ENCODE measurements around the gene SMYD3. TPM values are rescaled to one million over a fixed set of nuclear protein-coding genes. Genes with fewer than 3 reads are reported as not detected.
"Not testable (repeated sequence)": the region's sequence is repeated elsewhere in the genome, so short reads cannot be mapped to it uniquely, and the experiment has no call there.

Gene SMYD3
- total RNA-seq, 1 donor, result 171 TPM

DNA sequence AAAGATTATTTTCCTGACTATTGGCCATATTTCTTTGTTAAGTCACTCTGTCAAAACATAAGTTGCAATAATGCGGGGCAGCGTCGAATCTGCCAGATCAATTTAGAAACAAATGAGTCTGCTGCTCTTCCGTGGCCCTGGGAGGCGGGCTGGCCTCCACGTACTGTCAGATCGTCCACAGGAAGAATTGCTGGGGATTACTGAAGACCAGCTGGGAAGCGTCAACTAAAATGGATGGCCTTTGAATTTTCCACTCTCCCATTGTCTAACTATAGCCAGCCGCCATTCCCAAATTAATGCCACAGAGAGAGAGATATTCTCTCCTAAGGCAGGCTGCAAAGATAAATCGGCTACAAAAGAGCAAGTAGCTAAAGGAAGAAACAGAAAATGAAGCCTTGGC, 560.2 kb downstream of the SMYD3 start:
- Histone ChIP-seq H2AFZ (ENCODE audit: low read length) (no peak overlapping the region), H3K9me3 (ENCODE audit: low read depth, low read length) (no peaks in the 10 kb centered on the region), H4K20me1 (ENCODE audit: insufficient read depth, low read length) (no peaks in the 10 kb centered on the region), H3K36me3 (ENCODE audit: insufficient read depth, low read length) (no peaks in the 10 kb centered on the region), H3K4me3 (ENCODE audit: insufficient read depth, low read length) (no peak overlapping the region), H3K79me2 (ENCODE audit: insufficient read depth, low read length) (no peaks in the 10 kb centered on the region), H3K27ac (ENCODE audit: low read depth, low read length) (no peak overlapping the region), H3K4me2 (ENCODE audit: insufficient read depth, low read length) (no peak overlapping the region), H3K27me3 (ENCODE audit: insufficient read depth, low read length) (no peaks in the 10 kb centered on the region), H3K4me1 (ENCODE audit: insufficient read depth, low read length) (no peaks in the 10 kb centered on the region)
- no peak for DNase-seq (ENCODE audit: insufficient read length, low spot score, missing footprints)
- TF ChIP-seq, protein P1, sequence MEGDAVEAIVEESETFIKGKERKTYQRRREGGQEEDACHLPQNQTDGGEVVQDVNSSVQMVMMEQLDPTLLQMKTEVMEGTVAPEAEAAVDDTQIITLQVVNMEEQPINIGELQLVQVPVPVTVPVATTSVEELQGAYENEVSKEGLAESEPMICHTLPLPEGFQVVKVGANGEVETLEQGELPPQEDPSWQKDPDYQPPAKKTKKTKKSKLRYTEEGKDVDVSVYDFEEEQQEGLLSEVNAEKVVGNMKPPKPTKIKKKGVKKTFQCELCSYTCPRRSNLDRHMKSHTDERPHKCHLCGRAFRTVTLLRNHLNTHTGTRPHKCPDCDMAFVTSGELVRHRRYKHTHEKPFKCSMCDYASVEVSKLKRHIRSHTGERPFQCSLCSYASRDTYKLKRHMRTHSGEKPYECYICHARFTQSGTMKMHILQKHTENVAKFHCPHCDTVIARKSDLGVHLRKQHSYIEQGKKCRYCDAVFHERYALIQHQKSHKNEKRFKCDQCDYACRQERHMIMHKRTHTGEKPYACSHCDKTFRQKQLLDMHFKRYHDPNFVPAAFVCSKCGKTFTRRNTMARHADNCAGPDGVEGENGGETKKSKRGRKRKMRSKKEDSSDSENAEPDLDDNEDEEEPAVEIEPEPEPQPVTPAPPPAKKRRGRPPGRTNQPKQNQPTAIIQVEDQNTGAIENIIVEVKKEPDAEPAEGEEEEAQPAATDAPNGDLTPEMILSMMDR (IDR thresholded peaks at IDR 0.05; ENCODE audit: extremely low read depth, low read depth, low read length), result no peak

DNA sequence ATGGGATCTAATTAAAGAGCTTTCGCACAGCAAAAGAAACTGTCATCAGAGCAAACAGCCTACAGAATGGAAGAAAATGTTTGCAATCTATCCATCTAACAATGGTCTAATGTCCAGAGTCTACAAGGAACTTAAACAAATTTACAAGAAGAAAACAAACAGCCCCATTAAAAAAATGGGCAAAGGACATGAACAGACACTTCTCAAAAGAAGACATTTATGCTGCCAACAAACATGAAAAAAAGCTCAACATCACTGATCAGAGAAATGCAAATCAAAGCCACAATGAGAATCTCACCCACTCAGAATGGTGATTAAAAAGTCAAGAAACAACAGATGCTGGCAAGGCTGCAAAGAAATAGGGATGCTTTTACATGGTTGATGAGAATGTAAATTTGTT, 561.9 kb downstream of the SMYD3 start:
- not testable (repeated sequence) for H3K79me2 ChIP-seq (ENCODE audit: insufficient read depth, low read length); DNase-seq (ENCODE audit: insufficient read length, low spot score, missing footprints); H3K36me3 ChIP-seq (ENCODE audit: insufficient read depth, low read length); H3K4me3 ChIP-seq (ENCODE audit: insufficient read depth, low read length); H2AFZ ChIP-seq (ENCODE audit: low read length); H3K4me2 ChIP-seq (ENCODE audit: insufficient read depth, low read length); H3K9me3 ChIP-seq (ENCODE audit: low read depth, low read length); H4K20me1 ChIP-seq (ENCODE audit: insufficient read depth, low read length); H3K27ac ChIP-seq (ENCODE audit: low read depth, low read length); H3K4me1 ChIP-seq (ENCODE audit: insufficient read depth, low read length); H3K27me3 ChIP-seq (ENCODE audit: insufficient read depth, low read length)

DNA sequence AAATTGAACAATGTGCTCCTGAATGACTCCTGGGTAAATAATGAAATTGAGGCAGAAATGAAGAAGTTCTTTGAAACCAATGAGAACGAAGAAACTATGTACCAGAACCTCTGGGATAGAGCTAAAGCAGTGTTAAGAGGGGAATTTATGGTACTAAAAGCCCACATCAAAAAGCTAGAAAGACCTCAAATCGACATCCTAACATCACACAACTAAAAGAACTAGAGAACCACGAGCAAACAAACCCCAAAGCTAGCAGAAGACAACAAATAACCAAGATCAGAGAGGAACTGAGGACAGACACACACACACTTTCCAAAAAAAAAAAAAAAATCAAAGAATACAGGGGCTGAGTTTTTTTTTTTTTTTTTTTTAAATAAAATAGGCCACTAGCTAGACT, 564.2 kb downstream of the SMYD3 start:
- no peaks in the 10 kb centered on the region for H3K9me3 ChIP-seq (ENCODE audit: low read depth, low read length)
- H3K36me3 ChIP-seq (ENCODE audit: insufficient read depth, low read length), result no peaks in the 10 kb centered on the region
- no peak overlapping the region for H3K27ac ChIP-seq (ENCODE audit: low read depth, low read length)
- H3K27me3 ChIP-seq (ENCODE audit: insufficient read depth, low read length), result no peaks in the 10 kb centered on the region
- H2AFZ ChIP-seq (ENCODE audit: low read length), result no peak overlapping the region
- H4K20me1 ChIP-seq (ENCODE audit: insufficient read depth, low read length), result no peaks in the 10 kb centered on the region
- H3K79me2 ChIP-seq (ENCODE audit: insufficient read depth, low read length), result no peaks in the 10 kb centered on the region
- no peaks in the 10 kb centered on the region for H3K4me1 ChIP-seq (ENCODE audit: insufficient read depth, low read length)
- no peak overlapping the region for H3K4me3 ChIP-seq (ENCODE audit: insufficient read depth, low read length)
- DNase-seq (ENCODE audit: insufficient read length, low spot score, missing footprints), result no peak
- H3K4me2 ChIP-seq (ENCODE audit: insufficient read depth, low read length), result no peak overlapping the region
- TF ChIP-seq, protein P1 (IDR thresholded peaks at IDR 0.05; ENCODE audit: extremely low read depth, low read depth, low read length), result no peak

DNA sequence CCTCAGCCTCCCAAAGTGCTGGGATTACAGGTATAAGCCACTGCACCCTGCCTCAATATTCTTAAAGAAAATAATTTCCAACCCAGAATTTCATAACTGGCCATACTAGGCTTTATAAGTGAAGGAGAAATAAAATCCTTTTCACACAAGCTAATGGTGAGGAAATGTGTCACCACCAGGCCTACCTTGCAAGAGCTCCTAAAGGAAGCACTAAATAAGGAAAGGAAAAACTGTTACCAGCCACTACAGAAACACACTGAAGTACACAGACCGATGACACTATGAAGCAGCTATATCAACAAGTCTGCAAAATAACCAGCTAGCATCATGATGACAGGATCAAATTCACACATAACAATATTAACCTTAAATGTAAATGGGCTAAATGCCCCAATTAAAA, 565.3 kb downstream of the SMYD3 start:
- not testable (repeated sequence) for H3K36me3 ChIP-seq (ENCODE audit: insufficient read depth, low read length); H3K9me3 ChIP-seq (ENCODE audit: low read depth, low read length); H3K4me2 ChIP-seq (ENCODE audit: insufficient read depth, low read length); H3K4me1 ChIP-seq (ENCODE audit: insufficient read depth, low read length); H3K79me2 ChIP-seq (ENCODE audit: insufficient read depth, low read length); DNase-seq (ENCODE audit: insufficient read length, low spot score, missing footprints); H3K27me3 ChIP-seq (ENCODE audit: insufficient read depth, low read length); H3K4me3 ChIP-seq (ENCODE audit: insufficient read depth, low read length); H4K20me1 ChIP-seq (ENCODE audit: insufficient read depth, low read length); H2AFZ ChIP-seq (ENCODE audit: low read length); H3K27ac ChIP-seq (ENCODE audit: low read depth, low read length)

DNA sequence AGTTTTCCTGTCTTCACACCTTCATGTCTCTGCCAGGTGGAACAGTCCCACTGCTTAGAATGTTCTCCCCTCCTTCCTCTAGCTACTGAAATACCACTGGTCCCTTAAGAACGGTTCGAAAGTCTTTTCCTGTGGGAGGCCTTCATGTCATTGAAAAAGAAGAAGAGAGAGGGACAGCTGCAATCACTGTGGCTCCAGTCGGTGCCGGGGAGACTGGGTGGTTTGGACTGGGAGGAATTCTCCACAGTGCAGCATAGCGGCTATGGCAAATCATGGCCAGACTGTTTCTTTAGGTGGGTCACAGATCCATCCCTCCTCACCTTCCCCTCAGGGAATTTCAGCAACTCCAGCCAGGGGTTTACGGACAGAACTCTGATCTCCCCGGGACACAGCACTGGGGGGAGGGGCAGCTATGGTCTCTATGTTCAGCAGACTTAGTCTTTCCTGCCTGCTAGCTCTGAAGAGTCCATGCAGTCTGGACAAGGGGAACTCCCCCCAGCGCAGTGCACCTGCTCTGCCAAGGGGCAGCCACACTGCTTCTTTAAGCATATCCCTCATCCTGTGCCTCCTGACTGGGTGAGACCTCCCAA, 567.2 kb downstream of the SMYD3 start:
- TF ChIP-seq, protein P1 (IDR thresholded peaks at IDR 0.05; ENCODE audit: extremely low read depth, low read depth, low read length), result no peak
- no peak overlapping the region for H3K27ac ChIP-seq (ENCODE audit: low read depth, low read length)
- H4K20me1 ChIP-seq (ENCODE audit: insufficient read depth, low read length), result no peaks in the 10 kb centered on the region
- no peaks in the 10 kb centered on the region for H3K9me3 ChIP-seq (ENCODE audit: low read depth, low read length)
- H3K27me3 ChIP-seq (ENCODE audit: insufficient read depth, low read length), result no peaks in the 10 kb centered on the region
- H3K36me3 ChIP-seq (ENCODE audit: insufficient read depth, low read length), result no peaks in the 10 kb centered on the region
- H3K4me1 ChIP-seq (ENCODE audit: insufficient read depth, low read length), result no peaks in the 10 kb centered on the region
- no peaks in the 10 kb centered on the region for H3K79me2 ChIP-seq (ENCODE audit: insufficient read depth, low read length)
- no peak overlapping the region for H2AFZ ChIP-seq (ENCODE audit: low read length)
- no peak overlapping the region for H3K4me2 ChIP-seq (ENCODE audit: insufficient read depth, low read length)
- DNase-seq (ENCODE audit: insufficient read length, low spot score, missing footprints), result no peak
- no peak overlapping the region for H3K4me3 ChIP-seq (ENCODE audit: insufficient read depth, low read length)
